HepG2 (cell line): Measurements from ENCODE around the gene SPINK8. TPM values are rescaled to one million over a fixed set of nuclear protein-coding genes. Genes with fewer than 3 reads are reported as not detected.

Experiments
- ATAC-seq: fragments of 200-7000 bp; cut with Tn5 transposase; 3 replicates; pipeline ENCODE4 v1.9.1; 2020; ENCODE audit warnings: mild to moderate bottlenecking, moderate library complexity
- BruUV-seq: library from RNA; stranded (reverse); fragments of 400-500 nt; replicated peaks from 2 replicates; lab custom pipeline; 2021; lab: Mats Ljungman, UMichigan
- CTCF ChIA-PET: fragments of 300-600 bp; formaldehyde crosslinking; extraction: SDS; loops from one replicate; lab custom pipeline; 2021; ENCODE audit warnings: low total read pairs, inconsistent platforms, low intra/inter-chr PET ratio; lab: Yijun Ruan, JAX
- POLR2A ChIA-PET: fragments of 350-600 bp; sonication (Branson Sonifier 250); formaldehyde crosslinking; loops from one replicate; lab custom pipeline; 2020; ENCODE audit warnings: antibody characterized with exemption, inconsistent platforms; lab: Yijun Ruan, JAX
- DNase-seq: peaks from one replicate; pipeline ENCODE4 v3.0.0-alpha.2; 2015; ENCODE audit warnings: low spot score
- FAIRE-seq: peaks from 3 replicates; lab custom pipeline; 2011; peaks lifted over from hg19 to GRCh38; lab: Jason Lieb, UNC
- H2AFZ ChIP-seq: one replicate; pipeline ENCODE4 v1.6.1; 2011; ENCODE audit warnings: low read length, inconsistent platforms
- H3K27ac ChIP-seq: fragments of 300-600 bp; 3 replicates; pipeline ENCODE4 v1.8.0; 2011; ENCODE audit warnings: mixed run types, mild to moderate bottlenecking, mixed read lengths, low read length, inconsistent platforms; ENCODE audit not compliant: insufficient read depth; ENCODE audit errors: extremely low read length
- H3K27me3 ChIP-seq, 2 experiments: fragments of 200-600 bp in 1 of 2; 2 replicates in 1 of 2; 3 replicates in 1 of 2; pipeline versions ENCODE4 v1.6.0 to v1.8.0; 2011; ENCODE audit warnings: low read length in 2 of 2, mild to moderate bottlenecking in 2 of 2, moderate library complexity in 2 of 2, inconsistent platforms in 1 of 2; ENCODE audit not compliant: insufficient read depth in 2 of 2, control insufficient read depth in 1 of 2
- H3K36me3 ChIP-seq, 2 experiments: fragments of 200-600 bp in 1 of 2; replicated peaks in 1 of 2; 2 replicates in 1 of 2; 3 replicates in 1 of 2; pipeline versions ENCODE4 v1.5.1 to v1.8.0; 2011; ENCODE audit warnings: low read length in 2 of 2, inconsistent platforms in 1 of 2; ENCODE audit not compliant: insufficient read depth in 2 of 2, control insufficient read depth in 1 of 2
- H3K4me1 ChIP-seq: 2 replicates; pipeline ENCODE4 v1.5.1; 2012; ENCODE audit warnings: low read length, inconsistent platforms; ENCODE audit not compliant: insufficient read depth
- H3K4me2 ChIP-seq: 2 replicates; pipeline ENCODE4 v1.6.0; 2011; ENCODE audit warnings: low read depth, low read length, inconsistent platforms
- H3K4me3 ChIP-seq, 3 experiments: fragments of 200-600 bp in 1 of 3; sonication (generic), shearing (Covaris generic) in 1 of 3; replicated peaks in 1 of 3; 2 replicates each; pipeline ENCODE4 v1.5.1; 2011 to 2016; ENCODE audit warnings: low read length in 3 of 3, inconsistent platforms in 2 of 3, low read depth in 2 of 3, mild to moderate bottlenecking in 2 of 3, control low read depth in 1 of 3, mixed read lengths in 1 of 3; ENCODE audit not compliant: insufficient read depth in 1 of 3
- H3K79me2 ChIP-seq: one replicate; pipeline ENCODE4 v1.6.1; 2011; ENCODE audit warnings: low read length, inconsistent platforms; ENCODE audit not compliant: insufficient read depth
- H3K9ac ChIP-seq: 2 replicates; pipeline ENCODE4 v1.6.0; 2011; ENCODE audit warnings: mild to moderate bottlenecking, low read depth, low read length, inconsistent platforms; ENCODE audit not compliant: insufficient read depth
- H3K9me3 ChIP-seq: 2 replicates; pipeline ENCODE4 v1.5.1; 2012; ENCODE audit warnings: mild to moderate bottlenecking, low read length
- H4K20me1 ChIP-seq: 2 replicates; pipeline ENCODE4 v1.6.0; 2011; ENCODE audit warnings: inconsistent platforms, mild to moderate bottlenecking, low read length, moderate library complexity; ENCODE audit not compliant: insufficient read depth
- ARNT2 ChIP-seq: sonication (generic); formaldehyde crosslinking; IDR thresholded peaks from 2 replicates; pipeline ENCODE4 v1.8.0; 2022; ENCODE audit warnings: mild to moderate bottlenecking, low read depth, missing genetic modification reagents, moderate library complexity
- ATRX ChIP-seq: sonication (generic); formaldehyde crosslinking; IDR thresholded peaks from 2 replicates; pipeline ENCODE4 v1.4.0; 2020; ENCODE audit warnings: missing genetic modification reagents, borderline replicate concordance
- EED ChIP-seq: sonication (generic); formaldehyde crosslinking; IDR thresholded peaks from 2 replicates; pipeline ENCODE4 v1.5.0; 2020; ENCODE audit warnings: mild to moderate bottlenecking, missing genetic modification reagents
- ISX ChIP-seq: sonication (generic); formaldehyde crosslinking; conservative IDR thresholded peaks from 2 replicates; pipeline ENCODE4 v1.5.0; 2020; ENCODE audit warnings: missing genetic modification reagents
- MAFF ChIP-seq: IDR thresholded peaks from 2 replicates; pipeline ENCODE4 v1.6.1; 2011; ENCODE audit warnings: low read depth, low read length, improper control_type of control experiment
- NFE2L2 ChIP-seq: fragments of 150-350 bp; IDR thresholded peaks from 2 replicates; pipeline ENCODE4 v1.6.1; 2014; ENCODE audit warnings: low read length
- NRL ChIP-seq: sonication (generic); formaldehyde crosslinking; IDR thresholded peaks from 2 replicates; pipeline ENCODE4 v1.5.0; 2020; ENCODE audit warnings: missing genetic modification reagents, mild to moderate bottlenecking, moderate library complexity, borderline replicate concordance
- PITX1 ChIP-seq: sonication (generic); formaldehyde crosslinking; IDR thresholded peaks from 2 replicates; pipeline ENCODE4 v1.5.1; 2020; ENCODE audit warnings: mild to moderate bottlenecking, missing genetic modification reagents
- RNF2 ChIP-seq: fragments of 450-650 bp; conservative IDR thresholded peaks from 2 replicates; pipeline ENCODE4 v1.6.1; 2016; ENCODE audit warnings: low read depth
- ZBTB7B ChIP-seq: sonication (generic); formaldehyde crosslinking; IDR thresholded peaks from 2 replicates; pipeline ENCODE4 v1.4.0; 2020; ENCODE audit warnings: missing genetic modification reagents
- ZFY ChIP-seq: sonication (generic); formaldehyde crosslinking; IDR thresholded peaks from 2 replicates; pipeline ENCODE4 v1.4.0; 2020; ENCODE audit warnings: missing genetic modification reagents
- ZNF10 ChIP-seq: sonication (generic); formaldehyde crosslinking; IDR thresholded peaks from 2 replicates; pipeline ENCODE4 v1.4.0; 2020; ENCODE audit warnings: mild to moderate bottlenecking, low read depth, missing genetic modification reagents, borderline replicate concordance
- ZNF331 ChIP-seq: sonication (generic); formaldehyde crosslinking; IDR thresholded peaks from 2 replicates; pipeline ENCODE4 v1.4.0; 2020; ENCODE audit warnings: missing genetic modification reagents
- ZNF333 ChIP-seq: sonication (generic); formaldehyde crosslinking; IDR thresholded peaks from 2 replicates; pipeline ENCODE4 v1.4.0; 2020; ENCODE audit warnings: mild to moderate bottlenecking, missing genetic modification reagents, borderline replicate concordance
- ZNF451 ChIP-seq: sonication (generic); formaldehyde crosslinking; IDR thresholded peaks from 2 replicates; pipeline ENCODE4 v1.5.0; 2020; ENCODE audit warnings: mild to moderate bottlenecking, missing genetic modification reagents
- WGBS: methylation state at CpG from one replicate; pipeline ENCODE4 v1.1.6; 2017; ENCODE audit warnings: low lambda C conversion rate; 5-methylcytosine and 5-hydroxymethylcytosine counted together
- in situ Hi-C: cut with HindIII; loops from 2 replicates; pipeline ENCODE4 v1.10.0; 2017; ENCODE audit warnings: low pct_unique_long_range_greater_than_20kb; ENCODE audit not compliant: extremely low pct_ligation_motif_present
- intact Hi-C: fragments of 100-400 bp; cut with micrococcal nuclease; formaldehyde crosslinking; loops from one replicate; pipeline ENCODE4 v1.10.0; 2022; ENCODE audit not compliant: unreplicated experiment
- polyA plus RNA-seq, 8 experiments: library from polyadenylated mRNA; depleted of rRNA in 3 of 8; stranded (reverse) in 7 of 8; unstranded in 1 of 8; fragments of >200 nt; fragmentation: Illumina TruSeq in 4 of 8; extraction: Trizol in 4 of 8; gene quantifications; 2 replicates each; pipeline versions ENCODE4 v1.2.1 to v1.2.3, GENCODE V29; 2011 to 2016; ENCODE audit warnings: low read depth in 4 of 8, missing spikeins in 1 of 8, mixed read lengths in 1 of 8; ENCODE audit not compliant: insufficient read depth in 1 of 8
- total RNA-seq, 5 experiments: library from RNA; depleted of rRNA; stranded (reverse); fragments of >200 nt; fragmentation: Illumina TruSeq; extraction: Trizol; gene quantifications; 2 replicates each; pipeline ENCODE4 v1.2.3, GENCODE V29; 2016; ENCODE audit warnings: low read depth in 1 of 5
- TF ChIP-seq, protein P1 (sequence below): sonication (generic); formaldehyde crosslinking; IDR thresholded peaks from 2 replicates; pipeline ENCODE4 v1.8.0; 2022; ENCODE audit warnings: missing genetic modification reagents, mild to moderate bottlenecking, borderline replicate concordance

The SPINK8 gene
- total and polyA plus RNA-seq, 2 of the 13 experiments (the other 11 are each of a cell fraction or from before 2014, with no cell fraction given) = not detected

DNA sequence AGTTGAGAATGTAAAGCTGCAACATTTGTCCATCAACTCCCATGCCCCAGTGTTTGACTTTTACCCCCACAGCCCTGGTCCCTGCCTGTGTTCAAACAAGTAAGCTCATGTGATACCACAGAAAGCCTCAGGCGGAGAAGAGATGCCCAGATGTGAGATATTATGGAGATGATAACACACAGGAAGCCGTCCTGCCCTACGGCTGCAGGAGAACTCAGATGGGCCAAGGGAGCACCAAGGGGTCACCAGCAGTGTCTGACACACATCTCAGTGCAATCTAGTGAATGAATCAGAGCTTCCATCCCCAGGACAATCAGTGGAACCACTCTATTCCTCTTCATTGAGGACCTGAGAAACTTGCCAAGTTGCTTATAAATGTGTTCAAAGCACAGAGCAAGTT lies 14.0 kb upstream of the SPINK8 start:
- ATAC-seq = no peak
- H3K36me3 ChIP-seq = no peaks in the 10 kb centered on the region
- H3K27me3 ChIP-seq = peaks cover 0 to 12% of the 10 kb centered on the region in 2 experiments; a peak in 1 of 5 replicates
- H3K79me2 ChIP-seq = no peaks in the 10 kb centered on the region
- WGBS = 32% methylated on average over 3 of the region's 3 CpGs
- POLR2A ChIA-PET = no interaction called here
- no peak overlapping the region for H3K9ac ChIP-seq
- H3K27ac ChIP-seq = no peak overlapping the region
- DNase-seq = no peak
- H3K4me2 ChIP-seq = no peak overlapping the region
- intact Hi-C loops (no loop called here), in situ Hi-C loops (no loop called here)
- CTCF ChIA-PET = no interaction called here
- BruUV-seq = no TSS peak
- no peak overlapping the region for H3K4me3 ChIP-seq
- H4K20me1 ChIP-seq = no peaks in the 10 kb centered on the region
- no peaks in the 10 kb centered on the region for H3K9me3 ChIP-seq
- TF ChIP-seq ZNF10 (CRISPR knock-in tag) = no peak
- no peak for TF ChIP-seq ZNF333 (CRISPR knock-in tag)
- no peak for TF ChIP-seq PITX1
- no peak for TF ChIP-seq ZNF331 (CRISPR knock-in tag)
- no peak for TF ChIP-seq NFE2L2
- no peak for TF ChIP-seq MAFF
- no peak for TF ChIP-seq EED (CRISPR knock-in tag)
- no peak for TF ChIP-seq ISX
- no peak for TF ChIP-seq ARNT2 (CRISPR knock-in tag)
- no peak for TF ChIP-seq RNF2
- TF ChIP-seq ATRX (CRISPR knock-in tag) = no peak
- TF ChIP-seq ZFY (CRISPR knock-in tag) = no peak
- TF ChIP-seq ZNF451 (CRISPR knock-in tag) = no peak
- TF ChIP-seq, protein P1, sequence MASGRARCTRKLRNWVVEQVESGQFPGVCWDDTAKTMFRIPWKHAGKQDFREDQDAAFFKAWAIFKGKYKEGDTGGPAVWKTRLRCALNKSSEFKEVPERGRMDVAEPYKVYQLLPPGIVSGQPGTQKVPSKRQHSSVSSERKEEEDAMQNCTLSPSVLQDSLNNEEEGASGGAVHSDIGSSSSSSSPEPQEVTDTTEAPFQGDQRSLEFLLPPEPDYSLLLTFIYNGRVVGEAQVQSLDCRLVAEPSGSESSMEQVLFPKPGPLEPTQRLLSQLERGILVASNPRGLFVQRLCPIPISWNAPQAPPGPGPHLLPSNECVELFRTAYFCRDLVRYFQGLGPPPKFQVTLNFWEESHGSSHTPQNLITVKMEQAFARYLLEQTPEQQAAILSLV (CRISPR knock-in tag) = no peak
- TF ChIP-seq NRL = no peak
- TF ChIP-seq ZBTB7B (CRISPR knock-in tag) = no peak
- FAIRE-seq = no peak
- no peaks in the 10 kb centered on the region for H3K4me1 ChIP-seq
- H2AFZ ChIP-seq = no peak overlapping the region
